HEK293 (cell line): ENCODE data around the gene CLTCL1.

ENCODE experiments used
- CTCF ChIA-PET: fragments of 350-600 bp; formaldehyde crosslinking; extraction: SDS; loops from one replicate; lab custom pipeline; 2021; ENCODE audit warnings: antibody characterized with exemption; lab: Yijun Ruan, JAX
- POLR2A ChIA-PET: fragments of 300-600 bp; formaldehyde crosslinking; extraction: SDS; loops from one replicate; lab custom pipeline; 2020; ENCODE audit warnings: antibody characterized with exemption, inconsistent platforms; lab: Yijun Ruan, JAX
- H3K27ac ChIP-seq: fragments of 200-500 bp; sonication (Bioruptor generic); 2 replicates; pipeline ENCODE4 v1.5.1; 2014; ENCODE audit warnings: low read depth, low read length, control low read depth, inconsistent platforms; ENCODE audit errors: extremely low read depth
- H3K36me3 ChIP-seq, 2 experiments: fragments of 200-500 bp in 1 of 2; sonication (Bioruptor generic) in 1 of 2; 1 replicate in 1 of 2; 2 replicates in 1 of 2; pipeline ENCODE4 v1.5.1; 2014 to 2017; ENCODE audit warnings: inconsistent platforms in 2 of 2, low read length in 2 of 2; ENCODE audit not compliant: control insufficient read depth in 2 of 2, insufficient read depth in 1 of 2
- H3K4me1 ChIP-seq: fragments of 200-500 bp; sonication (Bioruptor generic); 2 replicates; pipeline ENCODE4 v1.5.1; 2014; ENCODE audit warnings: mild to moderate bottlenecking, low read length, inconsistent platforms; ENCODE audit not compliant: control insufficient read depth, insufficient read depth
- H3K4me3 ChIP-seq: 2 replicates; pipeline ENCODE4 v1.5.1; 2011; ENCODE audit warnings: low read depth, mild to moderate bottlenecking, control low read depth, low read length, moderate library complexity
- H3K9me3 ChIP-seq: fragments of 200-500 bp; sonication (Bioruptor generic); 2 replicates; pipeline ENCODE4 v1.5.1; 2014; ENCODE audit warnings: low read depth, low read length, inconsistent platforms; ENCODE audit not compliant: control insufficient read depth, insufficient read depth
- HOXC10 ChIP-seq: sonication (generic); formaldehyde crosslinking; IDR thresholded peaks from 2 replicates; pipeline ENCODE4 v1.8.1; 2023; ENCODE audit warnings: mild to moderate bottlenecking, missing genetic modification reagents
- MYNN ChIP-seq: fragments of 450-650 bp; formaldehyde crosslinking; IDR thresholded peaks from 2 replicates; pipeline ENCODE4 v1.5.1; 2016; ENCODE audit warnings: missing biosample characterization, missing genetic modification characterization, borderline replicate concordance
- YY1 ChIP-seq: fragments of 450-650 bp; formaldehyde crosslinking; IDR thresholded peaks from 2 replicates; pipeline ENCODE4 v1.5.1; 2018; ENCODE audit warnings: missing biosample characterization, missing genetic modification characterization
- ZEB2 ChIP-seq: fragments of 450-650 bp; formaldehyde crosslinking; IDR thresholded peaks from 2 replicates; pipeline ENCODE4 v1.5.1; 2016; ENCODE audit warnings: missing biosample characterization, missing genetic modification characterization
- ZNF10 ChIP-seq: fragments of 450-650 bp; formaldehyde crosslinking; IDR thresholded peaks from 2 replicates; pipeline ENCODE4 v1.5.1; 2017; ENCODE audit warnings: missing biosample characterization, missing genetic modification characterization
- ZNF211 ChIP-seq: fragments of 450-650 bp; formaldehyde crosslinking; IDR thresholded peaks from 2 replicates; pipeline ENCODE4 v1.5.1; 2016; ENCODE audit warnings: low read depth, missing biosample characterization, missing genetic modification characterization
- ZNF274 ChIP-seq, 2 experiments: fragments of 200-500 bp in 1 of 2; fragments of 450-650 bp in 1 of 2; sonication (Bioruptor generic) in 1 of 2; formaldehyde crosslinking in 1 of 2; IDR thresholded peaks; 2 replicates each; pipeline versions ENCODE4 v1.5.1 to v1.6.1; 2014 to 2016; ENCODE audit warnings: borderline replicate concordance in 1 of 2, inconsistent platforms in 1 of 2, low read length in 1 of 2, missing biosample characterization in 1 of 2, missing genetic modification characterization in 1 of 2
- ZNF510 ChIP-seq: fragments of 450-650 bp; formaldehyde crosslinking; IDR thresholded peaks from 2 replicates; pipeline ENCODE4 v1.5.1; 2018; ENCODE audit warnings: mild to moderate bottlenecking, missing genetic modification characterization, missing biosample characterization; ENCODE audit not compliant: insufficient replicate concordance
- ZNF521 ChIP-seq: fragments of 450-650 bp; formaldehyde crosslinking; IDR thresholded peaks from 2 replicates; pipeline ENCODE4 v1.5.1; 2017; ENCODE audit warnings: missing biosample characterization, mild to moderate bottlenecking, missing genetic modification characterization
- ZNF621 ChIP-seq: fragments of 450-650 bp; formaldehyde crosslinking; IDR thresholded peaks from 2 replicates; pipeline ENCODE4 v1.5.1; 2017; ENCODE audit warnings: missing biosample characterization, missing genetic modification characterization
- ZNF654 ChIP-seq: fragments of 450-650 bp; formaldehyde crosslinking; IDR thresholded peaks from 2 replicates; pipeline ENCODE4 v1.5.1; 2016; ENCODE audit warnings: low read depth, missing biosample characterization, missing genetic modification characterization
- ZNF776 ChIP-seq: fragments of 450-650 bp; formaldehyde crosslinking; IDR thresholded peaks from 2 replicates; pipeline ENCODE4 v1.5.0; 2017; ENCODE audit warnings: missing biosample characterization, missing genetic modification characterization, borderline replicate concordance
- ZNF777 ChIP-seq: fragments of 450-650 bp; formaldehyde crosslinking; IDR thresholded peaks from 2 replicates; pipeline ENCODE4 v1.5.1; 2017; ENCODE audit warnings: missing biosample characterization, missing genetic modification characterization, borderline replicate concordance
- ZNF843 ChIP-seq: fragments of 450-650 bp; formaldehyde crosslinking; IDR thresholded peaks from 2 replicates; pipeline ENCODE4 v1.5.1; 2016; ENCODE audit warnings: missing biosample characterization, missing genetic modification characterization
- ZSCAN30 ChIP-seq: fragments of 450-650 bp; IDR thresholded peaks from 2 replicates; pipeline ENCODE4 v1.5.1; 2018; ENCODE audit warnings: missing biosample characterization, mild to moderate bottlenecking, missing genetic modification characterization, moderate library complexity
- TF ChIP-seq, protein P1 (sequence below): fragments of 450-650 bp; formaldehyde crosslinking; IDR thresholded peaks from 2 replicates; pipeline ENCODE4 v1.5.1; 2016; ENCODE audit warnings: missing biosample characterization, missing genetic modification characterization
- TF ChIP-seq, protein P2 (sequence below): fragments of 450-650 bp; IDR thresholded peaks from 2 replicates; pipeline ENCODE4 v1.5.1; 2018; ENCODE audit warnings: missing biosample characterization, mild to moderate bottlenecking, missing genetic modification characterization
- TF ChIP-seq, protein P3 (sequence below): fragments of 450-650 bp; formaldehyde crosslinking; IDR thresholded peaks from 2 replicates; pipeline ENCODE4 v1.5.1; 2016; ENCODE audit warnings: missing biosample characterization, missing genetic modification characterization
- TF ChIP-seq, protein P4 (sequence below): fragments of 450-650 bp; formaldehyde crosslinking; conservative IDR thresholded peaks from 2 replicates; pipeline ENCODE4 v1.5.1; 2016; ENCODE audit warnings: low read depth, missing biosample characterization, missing genetic modification characterization
- TF ChIP-seq, protein P5 (sequence below): fragments of 450-650 bp; formaldehyde crosslinking; IDR thresholded peaks from 2 replicates; pipeline ENCODE4 v1.5.1; 2016; ENCODE audit warnings: missing biosample characterization, missing genetic modification characterization

The CLTCL1 gene

DNA sequence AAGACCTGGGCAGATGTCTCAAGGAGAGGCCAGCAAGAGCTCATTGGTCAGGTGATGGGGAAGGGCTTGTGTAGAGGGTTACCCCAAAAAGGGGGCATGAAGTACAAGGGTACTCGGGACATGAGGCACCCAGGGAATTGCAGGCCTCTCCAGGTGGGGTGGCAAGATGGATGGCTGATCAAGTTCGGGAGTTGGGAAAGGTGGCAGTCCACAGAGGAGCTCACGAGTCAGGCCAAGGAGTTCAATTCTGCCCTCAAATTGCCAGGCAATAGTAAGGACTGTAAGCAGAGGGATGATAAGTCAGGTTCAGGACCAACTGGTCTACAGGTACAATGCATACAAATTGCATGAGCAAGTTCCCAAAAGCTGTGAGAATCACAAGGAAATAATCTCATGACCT lies 70.7 kb downstream of the CLTCL1 start (continued):
- TF ChIP-seq, protein P1, sequence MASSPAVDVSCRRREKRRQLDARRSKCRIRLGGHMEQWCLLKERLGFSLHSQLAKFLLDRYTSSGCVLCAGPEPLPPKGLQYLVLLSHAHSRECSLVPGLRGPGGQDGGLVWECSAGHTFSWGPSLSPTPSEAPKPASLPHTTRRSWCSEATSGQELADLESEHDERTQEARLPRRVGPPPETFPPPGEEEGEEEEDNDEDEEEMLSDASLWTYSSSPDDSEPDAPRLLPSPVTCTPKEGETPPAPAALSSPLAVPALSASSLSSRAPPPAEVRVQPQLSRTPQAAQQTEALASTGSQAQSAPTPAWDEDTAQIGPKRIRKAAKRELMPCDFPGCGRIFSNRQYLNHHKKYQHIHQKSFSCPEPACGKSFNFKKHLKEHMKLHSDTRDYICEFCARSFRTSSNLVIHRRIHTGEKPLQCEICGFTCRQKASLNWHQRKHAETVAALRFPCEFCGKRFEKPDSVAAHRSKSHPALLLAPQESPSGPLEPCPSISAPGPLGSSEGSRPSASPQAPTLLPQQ (tag by site-specific recombination): no peak

DNA sequence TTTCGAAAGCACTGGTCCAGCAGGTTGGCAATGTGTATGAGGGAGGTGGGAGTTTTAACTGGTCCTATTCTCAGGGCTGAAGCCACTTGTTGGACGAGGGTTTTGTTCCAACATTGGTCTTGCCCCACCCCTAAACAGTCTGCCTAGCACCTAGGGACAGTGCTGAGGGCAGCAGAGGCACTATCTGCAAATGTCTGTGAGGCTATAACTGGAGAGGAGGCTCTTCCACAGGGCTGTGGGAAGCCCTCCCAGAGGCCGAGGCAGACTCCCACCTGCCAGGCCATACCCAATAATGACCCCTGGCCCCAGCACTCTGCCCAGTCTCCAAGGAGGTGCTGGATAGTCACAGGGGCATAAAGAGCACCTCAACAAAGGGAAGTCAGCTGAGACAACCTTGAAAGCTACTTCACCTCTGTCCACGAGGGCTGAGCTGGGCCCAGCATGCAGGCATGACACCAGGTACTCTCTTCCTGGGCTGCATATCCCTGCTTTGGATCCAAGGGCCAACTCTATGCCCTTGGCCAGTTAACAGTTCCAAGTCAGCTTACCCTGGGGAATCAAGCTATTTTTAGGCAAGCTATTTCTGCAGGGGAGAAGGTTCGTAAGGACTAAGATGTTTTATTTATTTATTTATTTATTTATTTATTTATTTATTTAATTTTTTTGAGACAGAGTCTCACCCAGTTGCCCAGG lies 72.8 kb downstream of the CLTCL1 start:
- H3K27ac ChIP-seq: peak overlapping the region; percentile 35; the same call in 1 of the 2 replicates
- H3K4me3 ChIP-seq: no peak overlapping the region
- no peaks in the 10 kb centered on the region for H3K9me3 ChIP-seq
- peaks cover 4% of the 10 kb centered on the region; the same call in 1 of the 2 replicates for H3K4me1 ChIP-seq
- POLR2A ChIA-PET: interaction anchor here (1.3 kb wide), 1 partner anchor 40 kb away, joined by 6 read pairs; the partner anchor contains the start of gene SLC25A1
- CTCF ChIA-PET: interaction anchor here (0.9 to 1.3 kb wide), 2 partner anchors 177 to 411 kb away, joined by 3 to 5 read pairs; no protein-coding TSS in a partner anchor
- peaks cover 0 to 59% of the 10 kb centered on the region in 2 experiments; a peak in 1 of 3 replicates for H3K36me3 ChIP-seq
- TF ChIP-seq HOXC10 (CRISPR knock-in tag): no peak
- no peak for TF ChIP-seq ZNF776 (tag by site-specific recombination)
- TF ChIP-seq, protein P2, sequence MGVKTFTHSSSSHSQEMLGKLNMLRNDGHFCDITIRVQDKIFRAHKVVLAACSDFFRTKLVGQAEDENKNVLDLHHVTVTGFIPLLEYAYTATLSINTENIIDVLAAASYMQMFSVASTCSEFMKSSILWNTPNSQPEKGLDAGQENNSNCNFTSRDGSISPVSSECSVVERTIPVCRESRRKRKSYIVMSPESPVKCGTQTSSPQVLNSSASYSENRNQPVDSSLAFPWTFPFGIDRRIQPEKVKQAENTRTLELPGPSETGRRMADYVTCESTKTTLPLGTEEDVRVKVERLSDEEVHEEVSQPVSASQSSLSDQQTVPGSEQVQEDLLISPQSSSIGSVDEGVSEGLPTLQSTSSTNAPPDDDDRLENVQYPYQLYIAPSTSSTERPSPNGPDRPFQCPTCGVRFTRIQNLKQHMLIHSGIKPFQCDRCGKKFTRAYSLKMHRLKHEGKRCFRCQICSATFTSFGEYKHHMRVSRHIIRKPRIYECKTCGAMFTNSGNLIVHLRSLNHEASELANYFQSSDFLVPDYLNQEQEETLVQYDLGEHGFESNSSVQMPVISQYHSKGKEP: no peak
- TF ChIP-seq, protein P3, sequence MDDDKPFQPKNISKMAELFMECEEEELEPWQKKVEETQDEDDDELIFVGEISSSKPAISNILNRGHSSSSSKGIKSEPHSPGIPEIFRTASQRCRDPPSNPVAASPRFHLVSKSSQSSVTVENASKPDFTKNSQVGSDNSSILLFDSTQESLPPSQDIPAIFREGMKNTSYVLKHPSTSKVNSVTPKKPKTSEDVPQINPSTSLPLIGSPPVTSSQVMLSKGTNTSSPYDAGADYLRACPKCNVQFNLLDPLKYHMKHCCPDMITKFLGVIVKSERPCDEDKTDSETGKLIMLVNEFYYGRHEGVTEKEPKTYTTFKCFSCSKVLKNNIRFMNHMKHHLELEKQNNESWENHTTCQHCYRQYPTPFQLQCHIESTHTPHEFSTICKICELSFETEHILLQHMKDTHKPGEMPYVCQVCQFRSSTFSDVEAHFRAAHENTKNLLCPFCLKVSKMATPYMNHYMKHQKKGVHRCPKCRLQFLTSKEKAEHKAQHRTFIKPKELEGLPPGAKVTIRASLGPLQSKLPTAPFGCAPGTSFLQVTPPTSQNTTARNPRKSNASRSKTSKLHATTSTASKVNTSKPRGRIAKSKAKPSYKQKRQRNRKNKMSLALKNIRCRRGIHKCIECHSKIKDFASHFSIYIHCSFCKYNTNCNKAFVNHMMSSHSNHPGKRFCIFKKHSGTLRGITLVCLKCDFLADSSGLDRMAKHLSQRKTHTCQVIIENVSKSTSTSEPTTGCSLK: no peak
- no peak for TF ChIP-seq ZNF777 (tag by site-specific recombination)
- peak; percentile 94 for TF ChIP-seq ZNF510 (tag by site-specific recombination)
- TF ChIP-seq ZEB2 (tag by site-specific recombination): no peak
- no peak for TF ChIP-seq ZNF211 (tag by site-specific recombination)
- TF ChIP-seq ZNF10: no peak
- TF ChIP-seq ZNF274 (IDR thresholded peaks at IDR 0.05; ENCODE audit: low read length): no peak
- TF ChIP-seq ZNF274 (tag by site-specific recombination; IDR thresholded peaks at IDR 0.05; ENCODE audit: borderline replicate concordance): no peak
- TF ChIP-seq ZNF654 (tag by site-specific recombination): peak; percentile 68
- TF ChIP-seq, protein P4, sequence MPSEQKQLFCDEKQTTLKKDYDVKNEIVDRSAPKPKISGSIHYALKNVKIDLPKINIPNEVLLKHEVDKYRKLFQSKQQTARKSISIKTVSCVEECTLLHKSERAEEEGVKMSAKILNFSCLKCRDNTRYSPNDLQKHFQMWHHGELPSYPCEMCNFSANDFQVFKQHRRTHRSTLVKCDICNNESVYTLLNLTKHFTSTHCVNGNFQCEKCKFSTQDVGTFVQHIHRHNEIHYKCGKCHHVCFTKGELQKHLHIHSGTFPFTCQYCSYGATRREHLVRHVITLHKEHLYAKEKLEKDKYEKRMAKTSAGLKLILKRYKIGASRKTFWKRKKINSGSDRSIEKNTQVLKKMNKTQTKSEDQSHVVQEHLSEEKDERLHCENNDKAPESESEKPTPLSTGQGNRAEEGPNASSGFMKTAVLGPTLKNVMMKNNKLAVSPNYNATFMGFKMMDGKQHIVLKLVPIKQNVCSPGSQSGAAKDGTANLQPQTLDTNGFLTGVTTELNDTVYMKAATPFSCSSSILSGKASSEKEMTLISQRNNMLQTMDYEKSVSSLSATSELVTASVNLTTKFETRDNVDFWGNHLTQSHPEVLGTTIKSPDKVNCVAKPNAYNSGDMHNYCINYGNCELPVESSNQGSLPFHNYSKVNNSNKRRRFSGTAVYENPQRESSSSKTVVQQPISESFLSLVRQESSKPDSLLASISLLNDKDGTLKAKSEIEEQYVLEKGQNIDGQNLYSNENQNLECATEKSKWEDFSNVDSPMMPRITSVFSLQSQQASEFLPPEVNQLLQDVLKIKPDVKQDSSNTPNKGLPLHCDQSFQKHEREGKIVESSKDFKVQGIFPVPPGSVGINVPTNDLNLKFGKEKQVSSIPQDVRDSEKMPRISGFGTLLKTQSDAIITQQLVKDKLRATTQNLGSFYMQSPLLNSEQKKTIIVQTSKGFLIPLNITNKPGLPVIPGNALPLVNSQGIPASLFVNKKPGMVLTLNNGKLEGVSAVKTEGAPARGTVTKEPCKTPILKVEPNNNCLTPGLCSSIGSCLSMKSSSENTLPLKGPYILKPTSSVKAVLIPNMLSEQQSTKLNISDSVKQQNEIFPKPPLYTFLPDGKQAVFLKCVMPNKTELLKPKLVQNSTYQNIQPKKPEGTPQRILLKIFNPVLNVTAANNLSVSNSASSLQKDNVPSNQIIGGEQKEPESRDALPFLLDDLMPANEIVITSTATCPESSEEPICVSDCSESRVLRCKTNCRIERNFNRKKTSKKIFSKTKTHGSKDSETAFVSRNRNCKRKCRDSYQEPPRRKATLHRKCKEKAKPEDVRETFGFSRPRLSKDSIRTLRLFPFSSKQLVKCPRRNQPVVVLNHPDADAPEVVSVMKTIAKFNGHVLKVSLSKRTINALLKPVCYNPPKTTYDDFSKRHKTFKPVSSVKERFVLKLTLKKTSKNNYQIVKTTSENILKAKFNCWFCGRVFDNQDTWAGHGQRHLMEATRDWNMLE: peak; percentile 97
- TF ChIP-seq ZNF621 (tag by site-specific recombination): no peak
- no peak for TF ChIP-seq ZSCAN30 (tag by site-specific recombination)
- TF ChIP-seq YY1: no peak
- TF ChIP-seq, protein P5, sequence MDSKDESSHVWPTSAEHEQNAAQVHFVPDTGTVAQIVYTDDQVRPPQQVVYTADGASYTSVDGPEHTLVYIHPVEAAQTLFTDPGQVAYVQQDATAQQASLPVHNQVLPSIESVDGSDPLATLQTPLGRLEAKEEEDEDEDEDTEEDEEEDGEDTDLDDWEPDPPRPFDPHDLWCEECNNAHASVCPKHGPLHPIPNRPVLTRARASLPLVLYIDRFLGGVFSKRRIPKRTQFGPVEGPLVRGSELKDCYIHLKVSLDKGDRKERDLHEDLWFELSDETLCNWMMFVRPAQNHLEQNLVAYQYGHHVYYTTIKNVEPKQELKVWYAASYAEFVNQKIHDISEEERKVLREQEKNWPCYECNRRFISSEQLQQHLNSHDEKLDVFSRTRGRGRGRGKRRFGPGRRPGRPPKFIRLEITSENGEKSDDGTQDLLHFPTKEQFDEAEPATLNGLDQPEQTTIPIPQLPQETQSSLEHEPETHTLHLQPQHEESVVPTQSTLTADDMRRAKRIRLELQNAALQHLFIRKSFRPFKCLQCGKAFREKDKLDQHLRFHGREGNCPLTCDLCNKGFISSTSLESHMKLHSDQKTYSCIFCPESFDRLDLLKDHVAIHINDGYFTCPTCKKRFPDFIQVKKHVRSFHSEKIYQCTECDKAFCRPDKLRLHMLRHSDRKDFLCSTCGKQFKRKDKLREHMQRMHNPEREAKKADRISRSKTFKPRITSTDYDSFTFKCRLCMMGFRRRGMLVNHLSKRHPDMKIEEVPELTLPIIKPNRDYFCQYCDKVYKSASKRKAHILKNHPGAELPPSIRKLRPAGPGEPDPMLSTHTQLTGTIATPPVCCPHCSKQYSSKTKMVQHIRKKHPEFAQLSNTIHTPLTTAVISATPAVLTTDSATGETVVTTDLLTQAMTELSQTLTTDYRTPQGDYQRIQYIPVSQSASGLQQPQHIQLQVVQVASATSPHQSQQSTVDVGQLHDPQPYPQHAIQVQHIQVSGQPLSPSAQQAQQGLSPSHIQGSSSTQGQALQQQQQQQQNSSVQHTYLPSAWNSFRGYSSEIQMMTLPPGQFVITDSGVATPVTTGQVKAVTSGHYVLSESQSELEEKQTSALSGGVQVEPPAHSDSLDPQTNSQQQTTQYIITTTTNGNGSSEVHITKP (tag by site-specific recombination): no peak
- no peak for TF ChIP-seq ZNF843
- TF ChIP-seq ZNF521 (tag by site-specific recombination): no peak
- TF ChIP-seq MYNN (tag by site-specific recombination): peak; percentile 49; the same call in 1 of the 2 replicates
